ENCODE data around the gene BMPR1A.
"Not testable (repeated sequence)": the region's sequence is repeated elsewhere in the genome, so short reads cannot be mapped to it uniquely, and the experiment has no call there.

BMPR1A gene

DNA sequence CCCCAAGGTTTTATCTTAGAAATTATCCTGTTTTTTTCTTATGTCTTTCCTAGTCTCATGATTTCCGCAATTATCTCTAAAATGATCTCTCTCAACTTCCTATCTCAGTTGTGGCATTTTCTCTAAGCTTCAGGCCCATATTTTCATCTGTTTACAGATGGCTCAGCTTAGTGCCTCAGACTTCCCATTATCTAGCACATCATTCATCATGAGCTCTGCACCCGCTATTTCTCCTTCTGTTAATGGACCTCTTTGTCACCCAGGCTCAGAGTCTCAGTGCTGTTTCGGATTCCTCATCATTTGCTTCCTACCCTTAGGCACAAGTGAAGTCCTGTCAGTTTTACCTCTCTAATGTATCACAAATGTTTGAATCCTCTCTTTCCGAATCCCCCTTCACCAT lies 84.1 kb downstream of the BMPR1A start:
- no peaks in the 10 kb centered on the region for H3K36me3 Mint-ChIP-seq (ENCODE audit: low read depth)
- H3K27ac Mint-ChIP-seq = no peak overlapping the region
- peaks cover 5% of the 10 kb centered on the region for H3K4me1 Mint-ChIP-seq (ENCODE audit: low read depth)
- H3K27me3 Mint-ChIP-seq = peaks cover 6% of the 10 kb centered on the region
- H3K9me3 Mint-ChIP-seq = no peaks in the 10 kb centered on the region
- intact Hi-C loops (cut with micrococcal nuclease) = no loop called here
- no peak overlapping the region for H3K4me3 Mint-ChIP-seq

DNA sequence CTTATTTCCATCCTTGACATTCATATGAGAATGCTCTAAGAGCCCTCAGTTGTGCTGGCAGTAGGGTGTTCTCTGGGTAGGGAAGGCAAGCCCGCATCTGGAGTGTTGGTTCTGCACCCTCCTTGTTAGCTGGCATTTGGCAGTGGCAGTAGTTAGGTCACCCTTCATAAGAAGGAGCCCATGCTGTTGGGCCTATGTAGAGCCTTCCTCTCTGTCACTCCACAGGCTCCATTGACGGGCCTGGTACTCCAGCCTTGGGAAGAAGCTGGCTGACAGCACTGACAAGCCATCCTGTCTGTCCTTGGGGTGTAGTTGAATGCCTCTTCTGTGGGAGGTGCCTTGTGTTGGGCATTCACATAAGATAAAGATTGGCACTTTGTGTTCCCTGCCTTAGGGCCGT lies 89.7 kb downstream of the BMPR1A start:
- Mint-ChIP-seq H3K36me3 (ENCODE audit: low read depth) (no peaks in the 10 kb centered on the region), H3K4me1 (ENCODE audit: low read depth) (peaks cover 10% of the 10 kb centered on the region), H3K27ac (no peak overlapping the region), H3K9me3 (no peaks in the 10 kb centered on the region), H3K27me3 (peaks cover 5% of the 10 kb centered on the region), H3K4me3 (no peak overlapping the region)
- intact Hi-C loops (cut with micrococcal nuclease) = no loop called here

- Mint-ChIP-seq H3K4me1 (ENCODE audit: low read depth) (peaks cover 10% of the 10 kb centered on the region), H3K9me3 (peaks cover 6% of the 10 kb centered on the region), H3K27me3 (peaks cover under 1% of the 10 kb centered on the region), H3K36me3 (ENCODE audit: low read depth) (no peaks in the 10 kb centered on the region), H3K27ac (no peak overlapping the region), H3K4me3 (no peak overlapping the region)
- intact Hi-C loops (cut with micrococcal nuclease) = no loop called here
These were observed 92.3 kb downstream of the BMPR1A start for GRCh38 chr10:86848747-86849146.

GRCh38 chr10:86849181-86849894 lies 92.9 kb downstream of the BMPR1A start:
- Mint-ChIP-seq H3K4me1 (ENCODE audit: low read depth) (peaks cover 10% of the 10 kb centered on the region), H3K27ac (no peak overlapping the region), H3K9me3 (peaks cover 8% of the 10 kb centered on the region), H3K4me3 (no peak overlapping the region), H3K36me3 (ENCODE audit: low read depth) (no peaks in the 10 kb centered on the region), H3K27me3 (no peaks in the 10 kb centered on the region)
- intact Hi-C loops (cut with micrococcal nuclease) = no loop called here

GRCh38 chr10:86850481-86850880 lies 94.1 kb downstream of the BMPR1A start:
- no peaks in the 10 kb centered on the region for H3K27me3 Mint-ChIP-seq
- peaks cover 8% of the 10 kb centered on the region for H3K9me3 Mint-ChIP-seq
- peaks cover 5% of the 10 kb centered on the region for H3K4me1 Mint-ChIP-seq (ENCODE audit: low read depth)
- H3K27ac Mint-ChIP-seq = no peak overlapping the region
- no peak overlapping the region for H3K4me3 Mint-ChIP-seq
- no peaks in the 10 kb centered on the region for H3K36me3 Mint-ChIP-seq (ENCODE audit: low read depth)
- intact Hi-C loops (cut with micrococcal nuclease) = no loop called here

DNA sequence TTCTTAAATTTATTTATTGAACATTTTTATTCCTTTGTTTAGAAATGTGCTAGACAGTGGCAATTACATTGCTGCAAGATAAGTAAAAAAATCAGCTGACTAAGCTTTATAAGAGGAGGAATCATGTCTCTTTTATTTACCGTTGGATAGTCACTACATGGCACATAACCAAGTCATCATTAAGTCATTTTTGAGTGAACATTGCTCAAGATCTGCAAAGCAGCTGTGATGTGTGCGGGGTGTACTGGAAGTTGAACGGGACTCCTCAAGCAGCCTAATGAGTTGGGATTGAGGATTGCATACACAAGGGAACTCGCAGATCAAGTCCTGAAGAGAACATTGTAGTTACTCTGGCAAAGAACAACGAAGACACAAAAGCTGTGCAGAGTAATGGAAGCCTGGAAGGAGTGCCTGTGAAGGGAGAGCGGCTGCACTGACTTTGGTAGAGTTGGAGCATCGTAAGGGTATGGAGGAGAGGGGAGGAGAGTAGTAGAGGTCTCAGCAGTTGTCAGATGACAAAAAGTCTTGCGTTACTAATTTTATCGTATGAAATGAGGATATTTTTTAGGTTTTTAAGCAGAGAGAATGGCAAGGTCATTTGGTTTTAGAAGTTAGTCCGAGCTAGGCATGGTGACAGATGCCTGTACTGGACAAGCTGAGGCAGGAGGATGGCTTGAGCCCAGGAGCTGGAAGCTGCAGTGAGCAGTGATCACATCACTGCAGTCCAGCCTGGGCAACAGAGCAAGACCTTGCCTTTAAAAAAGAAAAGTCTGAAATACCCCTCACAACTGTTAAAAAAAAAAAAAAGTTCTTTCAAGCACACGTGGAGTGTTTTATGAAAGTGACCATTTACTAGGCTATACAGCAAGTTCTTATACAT lies 95.1 kb downstream of the BMPR1A start:
- peaks cover 8% of the 10 kb centered on the region for H3K9me3 Mint-ChIP-seq
- no peaks in the 10 kb centered on the region for H3K36me3 Mint-ChIP-seq (ENCODE audit: low read depth)
- H3K27me3 Mint-ChIP-seq = no peaks in the 10 kb centered on the region
- peaks cover 2% of the 10 kb centered on the region for H3K4me1 Mint-ChIP-seq (ENCODE audit: low read depth)
- no peak overlapping the region for H3K27ac Mint-ChIP-seq
- no peak overlapping the region for H3K4me3 Mint-ChIP-seq
- intact Hi-C loops (cut with micrococcal nuclease) = no loop called here

GRCh38 chr10:86853582-86853981 lies 97.2 kb downstream of the BMPR1A start:
- intact Hi-C loops (cut with micrococcal nuclease); H3K4me3 Mint-ChIP-seq; H3K27ac Mint-ChIP-seq; H3K4me1 Mint-ChIP-seq (ENCODE audit: low read depth); H3K36me3 Mint-ChIP-seq (ENCODE audit: low read depth); H3K9me3 Mint-ChIP-seq; H3K27me3 Mint-ChIP-seq: not testable (repeated sequence)

GRCh38 chr10:86855513-86855912 lies 99.1 kb downstream of the BMPR1A start:
- no peaks in the 10 kb centered on the region for H3K4me1 Mint-ChIP-seq (ENCODE audit: low read depth)
- no peaks in the 10 kb centered on the region for H3K36me3 Mint-ChIP-seq (ENCODE audit: low read depth)
- intact Hi-C loops (cut with micrococcal nuclease) = no loop called here
- peaks cover 8% of the 10 kb centered on the region for H3K9me3 Mint-ChIP-seq
- H3K27me3 Mint-ChIP-seq = no peaks in the 10 kb centered on the region
- H3K27ac Mint-ChIP-seq = no peak overlapping the region
- no peak overlapping the region for H3K4me3 Mint-ChIP-seq

DNA sequence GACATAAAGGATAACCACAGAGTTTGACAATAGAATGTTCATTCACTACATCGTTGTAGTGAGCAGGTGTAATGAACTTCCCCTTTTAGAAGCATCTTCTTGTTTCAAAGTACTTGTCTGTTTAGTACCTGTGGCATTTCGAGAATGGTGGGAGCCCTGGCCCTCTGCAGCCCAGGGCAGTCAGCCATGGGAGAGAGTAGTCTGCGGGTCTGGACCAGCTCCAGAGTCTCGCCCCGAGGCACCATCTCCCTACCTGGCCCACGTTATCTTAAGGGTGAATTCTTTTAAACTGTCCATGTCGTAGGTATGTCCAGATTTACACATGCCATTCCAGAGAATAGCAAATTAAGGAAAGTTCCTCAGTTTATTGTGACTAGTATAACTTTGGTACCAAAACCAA lies 99.7 kb downstream of the BMPR1A start:
- intact Hi-C loops (cut with micrococcal nuclease) = no loop called here
- no peaks in the 10 kb centered on the region for H3K27me3 Mint-ChIP-seq
- H3K9me3 Mint-ChIP-seq = peaks cover 8% of the 10 kb centered on the region
- no peaks in the 10 kb centered on the region for H3K36me3 Mint-ChIP-seq (ENCODE audit: low read depth)
- no peak overlapping the region for H3K27ac Mint-ChIP-seq
- no peak overlapping the region for H3K4me3 Mint-ChIP-seq
- no peaks in the 10 kb centered on the region for H3K4me1 Mint-ChIP-seq (ENCODE audit: low read depth)

GRCh38 chr10:86857128-86857721 lies 100.8 kb downstream of the BMPR1A start:
- no peaks in the 10 kb centered on the region for H3K36me3 Mint-ChIP-seq (ENCODE audit: low read depth)
- no peaks in the 10 kb centered on the region for H3K4me1 Mint-ChIP-seq (ENCODE audit: low read depth)
- peaks cover 8% of the 10 kb centered on the region for H3K9me3 Mint-ChIP-seq
- H3K27ac Mint-ChIP-seq = no peak overlapping the region
- intact Hi-C loops (cut with micrococcal nuclease) = no loop called here
- H3K4me3 Mint-ChIP-seq = no peak overlapping the region
- H3K27me3 Mint-ChIP-seq = no peaks in the 10 kb centered on the region

GRCh38 chr10:86858011-86858410 lies 101.6 kb downstream of the BMPR1A start:
- no peaks in the 10 kb centered on the region for H3K27me3 Mint-ChIP-seq
- no peaks in the 10 kb centered on the region for H3K36me3 Mint-ChIP-seq (ENCODE audit: low read depth)
- H3K4me1 Mint-ChIP-seq (ENCODE audit: low read depth) = no peaks in the 10 kb centered on the region
- intact Hi-C loops (cut with micrococcal nuclease) = no loop called here
- H3K9me3 Mint-ChIP-seq = peaks cover 8% of the 10 kb centered on the region
- no peak overlapping the region for H3K4me3 Mint-ChIP-seq
- no peak overlapping the region for H3K27ac Mint-ChIP-seq

GRCh38 chr10:86861351-86861750 lies 104.9 kb downstream of the BMPR1A start:
- no peaks in the 10 kb centered on the region for H3K36me3 Mint-ChIP-seq (ENCODE audit: low read depth)
- H3K27ac Mint-ChIP-seq = no peak overlapping the region
- intact Hi-C loops (cut with micrococcal nuclease) = no loop called here
- no peaks in the 10 kb centered on the region for H3K4me1 Mint-ChIP-seq (ENCODE audit: low read depth)
- H3K4me3 Mint-ChIP-seq = no peak overlapping the region
- H3K9me3 Mint-ChIP-seq = no peaks in the 10 kb centered on the region
- H3K27me3 Mint-ChIP-seq = no peaks in the 10 kb centered on the region

DNA sequence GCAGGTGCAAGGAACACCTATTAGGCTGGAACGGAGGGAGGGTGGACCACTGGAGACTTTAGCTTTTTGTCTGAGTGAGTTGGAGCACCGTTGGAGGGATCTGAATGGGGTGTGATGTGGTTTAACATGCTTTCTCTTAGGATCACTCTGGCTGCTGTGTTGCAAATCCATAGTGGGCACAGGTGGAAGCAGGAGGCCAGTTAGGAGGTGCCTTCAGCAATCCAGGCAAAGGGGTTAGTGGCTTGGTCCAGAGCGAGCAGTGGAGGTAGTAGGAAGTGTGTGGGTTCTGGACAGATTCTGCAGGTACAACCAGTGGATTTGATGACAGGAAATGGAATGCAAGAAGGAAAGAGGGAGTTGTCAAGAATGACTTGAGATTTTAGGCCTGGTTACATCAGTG lies 106.0 kb downstream of the BMPR1A start:
- intact Hi-C loops (cut with micrococcal nuclease) = no loop called here
- Mint-ChIP-seq H3K4me3 (no peak overlapping the region), H3K27ac (no peak overlapping the region)

DNA sequence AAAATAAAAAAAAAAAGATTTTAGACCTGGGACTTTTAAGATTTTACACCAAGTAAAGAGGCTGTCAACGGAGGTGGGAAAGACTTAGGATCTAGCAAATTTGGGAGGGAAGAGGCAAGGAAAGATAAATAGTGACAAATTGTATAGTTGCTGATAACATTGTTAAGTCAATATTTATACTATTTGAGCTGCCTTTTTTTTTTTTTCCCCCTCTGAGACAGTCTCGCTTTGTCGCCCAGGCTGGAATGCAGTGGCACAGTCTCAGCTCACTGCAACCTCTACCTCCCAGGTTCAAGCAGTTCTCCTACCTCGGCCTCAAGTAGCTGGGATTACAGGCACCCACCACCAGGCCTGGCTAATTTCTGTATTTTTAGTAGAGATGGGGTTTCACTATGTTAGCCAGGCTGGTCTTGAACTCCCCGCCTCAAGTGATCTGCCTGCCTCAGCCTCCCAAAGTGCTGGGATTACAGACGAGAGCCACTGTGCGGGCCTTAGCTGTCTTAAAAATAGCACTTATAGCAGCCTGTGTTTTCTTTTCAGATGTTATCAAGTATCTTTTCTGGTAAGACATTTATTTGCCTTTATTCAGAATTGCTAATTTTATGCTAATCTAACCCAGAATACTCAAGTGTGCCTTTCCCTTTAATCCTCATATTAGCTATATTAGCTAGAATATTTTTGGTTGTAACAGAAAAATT lies 106.5 kb downstream of the BMPR1A start:
- Mint-ChIP-seq H3K9me3 (no peaks in the 10 kb centered on the region), H3K36me3 (ENCODE audit: low read depth) (no peaks in the 10 kb centered on the region), H3K4me1 (ENCODE audit: low read depth) (no peaks in the 10 kb centered on the region), H3K27me3 (peaks cover 2% of the 10 kb centered on the region), H3K4me3 (no peak overlapping the region), H3K27ac (no peak overlapping the region)
- intact Hi-C loops (cut with micrococcal nuclease) = no loop called here

More for the DNA sequence above, 106.0 kb downstream of the BMPR1A start:
- H3K4me1 Mint-ChIP-seq (ENCODE audit: low read depth) = no peaks in the 10 kb centered on the region
- no peaks in the 10 kb centered on the region for H3K9me3 Mint-ChIP-seq
- no peaks in the 10 kb centered on the region for H3K27me3 Mint-ChIP-seq
- no peaks in the 10 kb centered on the region for H3K36me3 Mint-ChIP-seq (ENCODE audit: low read depth)
